A673 (cell line): ENCODE measurements around the gene CACNA1A. TPM values are rescaled to one million over a fixed set of nuclear protein-coding genes. Genes with fewer than 3 reads are reported as not detected.

ENCODE experiments used
- BruUV-seq: library from RNA; stranded (reverse); fragments of 400-500 nt; replicated peaks from 2 replicates; lab custom pipeline; 2021; lab: Mats Ljungman, UMichigan
- CTCF ChIA-PET: fragments of 300-600 bp; sonication (Branson Sonifier 250); formaldehyde crosslinking; loops from one replicate; lab custom pipeline; 2022; ENCODE audit warnings: antibody characterized with exemption; lab: Charles Lee
- POLR2A ChIA-PET: fragments of 300-600 bp; sonication (Branson Sonifier 250); formaldehyde crosslinking; loops from one replicate; lab custom pipeline; 2022; ENCODE audit warnings: antibody characterized with exemption; ENCODE audit not compliant: low non-redundant PET; lab: Charles Lee
- DNase-seq: peaks from one replicate; pipeline ENCODE4 v3.0.0-alpha.2; 2015; ENCODE audit warnings: low spot score
- H3K27ac ChIP-seq: fragments of 200-600 bp; sonication (generic); 2 replicates; pipeline ENCODE4 v1.5.1; 2016; ENCODE audit warnings: mixed run types, low read depth, mild to moderate bottlenecking, mixed read lengths, antibody characterized with exemption, low read length; ENCODE audit not compliant: poor library complexity, severe bottlenecking
- H3K27me3 ChIP-seq: fragments of 200-600 bp; sonication (generic); replicated peaks from 2 replicates; pipeline ENCODE4 v1.6.1; 2017; ENCODE audit warnings: mixed run types, low read depth, mild to moderate bottlenecking, mixed read lengths, antibody characterized with exemption, low read length; ENCODE audit not compliant: insufficient read depth, poor library complexity
- H3K36me3 ChIP-seq: fragments of 200-600 bp; sonication (generic); 2 replicates; pipeline ENCODE4 v1.6.1; 2016; ENCODE audit warnings: mixed run types, mild to moderate bottlenecking, mixed read lengths, antibody characterized with exemption, low read length; ENCODE audit not compliant: insufficient read depth, poor library complexity, severe bottlenecking
- H3K4me1 ChIP-seq: fragments of 200-600 bp; sonication (generic); 2 replicates; pipeline ENCODE4 v1.6.1; 2017; ENCODE audit warnings: mixed run types, mild to moderate bottlenecking, mixed read lengths, antibody characterized with exemption, low read length; ENCODE audit not compliant: insufficient read depth, poor library complexity, severe bottlenecking
- H3K4me3 ChIP-seq: fragments of 200-600 bp; sonication (generic); 2 replicates; pipeline ENCODE4 v1.5.1; 2016; ENCODE audit warnings: low read depth, mixed run types, mild to moderate bottlenecking, mixed read lengths, low read length; ENCODE audit not compliant: poor library complexity, severe bottlenecking
- H3K9me3 ChIP-seq: fragments of 200-600 bp; sonication (generic); 2 replicates; pipeline ENCODE4 v1.6.1; 2016; ENCODE audit warnings: mixed run types, low read depth, mild to moderate bottlenecking, mixed read lengths, antibody characterized with exemption, low read length; ENCODE audit not compliant: poor library complexity, severe bottlenecking
- EZH2 ChIP-seq: fragments of 200-600 bp; sonication (generic); IDR thresholded peaks from 2 replicates; pipeline ENCODE4 v1.6.1; 2017; ENCODE audit warnings: borderline replicate concordance, low read depth, mild to moderate bottlenecking, mixed read lengths, antibody characterized with exemption, low read length; ENCODE audit not compliant: poor library complexity, severe bottlenecking
- intact Hi-C: fragments of 100-400 bp; cut with micrococcal nuclease; formaldehyde crosslinking; loops from one replicate; pipeline ENCODE4 v1.10.0; 2022; ENCODE audit not compliant: unreplicated experiment
- total RNA-seq: library from RNA; stranded (reverse); gene quantifications from 2 replicates; pipeline ENCODE4 v1.2.3, GENCODE V29; 2021
- TF ChIP-seq, protein P1 (sequence below): fragments of 300-800, 200-600 bp; sonication (generic); conservative IDR thresholded peaks from 2 replicates; pipeline ENCODE4 v1.5.1; 2017; ENCODE audit warnings: low read depth, mild to moderate bottlenecking, antibody characterized with exemption, low read length, moderate library complexity, mixed read lengths

CACNA1A gene
- total RNA-seq, 1 experiment from 2014 or later = 3.2 TPM

DNA sequence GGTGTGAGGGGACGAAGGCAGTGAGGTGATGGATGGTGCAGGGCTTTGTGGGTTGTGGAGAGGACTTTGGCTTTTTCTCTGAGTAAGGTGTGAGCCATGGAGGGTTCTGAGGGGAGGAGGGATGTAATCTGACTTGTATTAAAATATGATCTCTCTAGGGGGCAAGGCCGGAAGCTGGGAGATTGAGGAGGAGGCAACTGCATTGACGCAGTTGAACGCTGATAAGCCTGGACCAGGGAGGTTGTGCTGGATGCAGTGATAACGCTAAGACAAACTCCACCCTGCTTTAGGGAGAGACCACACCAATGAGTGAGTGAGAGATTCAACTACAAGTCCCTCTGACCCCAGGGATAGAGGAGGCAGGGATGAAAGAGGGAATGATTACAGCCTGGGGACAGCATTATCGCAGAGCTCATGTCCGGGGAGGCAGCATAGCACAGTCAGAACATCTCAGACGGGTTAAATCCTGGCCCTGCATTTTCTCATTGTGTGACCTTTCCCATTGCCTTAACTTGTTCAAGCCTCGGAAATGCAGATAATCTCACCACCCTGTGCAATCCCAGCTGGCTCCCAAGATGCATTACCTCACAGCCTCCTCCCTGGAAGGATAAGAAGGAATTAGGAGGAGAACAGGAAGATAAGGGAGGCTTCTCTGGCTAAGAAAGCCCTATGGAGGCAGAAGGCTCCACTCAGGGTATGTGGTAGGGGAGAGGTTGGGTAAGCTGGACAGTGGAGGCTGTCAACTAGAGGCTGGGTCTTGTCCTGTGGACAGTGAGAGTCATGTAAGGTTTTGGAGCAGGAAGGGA, 124.2 kb downstream of the CACNA1A start:
- no TSS peak for BruUV-seq
- Histone ChIP-seq H3K9me3 (no peaks in the 10 kb centered on the region), H3K4me3 (no peak overlapping the region), H3K27ac (no peak overlapping the region), H3K27me3 (no peaks in the 10 kb centered on the region), H3K36me3 (no peaks in the 10 kb centered on the region), H3K4me1 (no peaks in the 10 kb centered on the region)
- POLR2A ChIA-PET = no interaction called here
- TF ChIP-seq EZH2 = no peak
- TF ChIP-seq, protein P1, sequence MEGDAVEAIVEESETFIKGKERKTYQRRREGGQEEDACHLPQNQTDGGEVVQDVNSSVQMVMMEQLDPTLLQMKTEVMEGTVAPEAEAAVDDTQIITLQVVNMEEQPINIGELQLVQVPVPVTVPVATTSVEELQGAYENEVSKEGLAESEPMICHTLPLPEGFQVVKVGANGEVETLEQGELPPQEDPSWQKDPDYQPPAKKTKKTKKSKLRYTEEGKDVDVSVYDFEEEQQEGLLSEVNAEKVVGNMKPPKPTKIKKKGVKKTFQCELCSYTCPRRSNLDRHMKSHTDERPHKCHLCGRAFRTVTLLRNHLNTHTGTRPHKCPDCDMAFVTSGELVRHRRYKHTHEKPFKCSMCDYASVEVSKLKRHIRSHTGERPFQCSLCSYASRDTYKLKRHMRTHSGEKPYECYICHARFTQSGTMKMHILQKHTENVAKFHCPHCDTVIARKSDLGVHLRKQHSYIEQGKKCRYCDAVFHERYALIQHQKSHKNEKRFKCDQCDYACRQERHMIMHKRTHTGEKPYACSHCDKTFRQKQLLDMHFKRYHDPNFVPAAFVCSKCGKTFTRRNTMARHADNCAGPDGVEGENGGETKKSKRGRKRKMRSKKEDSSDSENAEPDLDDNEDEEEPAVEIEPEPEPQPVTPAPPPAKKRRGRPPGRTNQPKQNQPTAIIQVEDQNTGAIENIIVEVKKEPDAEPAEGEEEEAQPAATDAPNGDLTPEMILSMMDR = no peak
- intact Hi-C loops = no loop called here
- CTCF ChIA-PET = no interaction called here
- DNase-seq = no peak

DNA sequence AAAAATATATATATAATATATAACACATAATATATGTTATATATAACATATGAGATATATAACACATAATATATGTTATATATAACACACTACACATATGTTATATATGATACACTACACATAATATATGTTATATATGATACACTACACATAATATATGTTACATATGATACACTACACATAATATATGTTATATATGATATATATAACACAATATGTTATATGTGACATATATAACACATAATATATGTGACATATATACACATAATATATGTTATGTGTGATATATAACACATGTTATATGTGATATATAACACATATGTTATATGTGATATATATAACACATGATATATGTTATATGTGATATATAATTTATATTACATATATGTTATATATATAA, 129.7 kb downstream of the CACNA1A start:
- no peaks in the 10 kb centered on the region for H3K9me3 ChIP-seq
- ChIA-PET POLR2A (no interaction called here), CTCF (no interaction called here)
- BruUV-seq = no TSS peak
- no peaks in the 10 kb centered on the region for H3K27me3 ChIP-seq
- H3K27ac ChIP-seq = no peak overlapping the region
- no peaks in the 10 kb centered on the region for H3K4me1 ChIP-seq
- H3K36me3 ChIP-seq = no peaks in the 10 kb centered on the region
- TF ChIP-seq EZH2 = no peak
- TF ChIP-seq, protein P1 = no peak
- no peak overlapping the region for H3K4me3 ChIP-seq
- intact Hi-C loops = no loop called here
- no peak for DNase-seq

DNA sequence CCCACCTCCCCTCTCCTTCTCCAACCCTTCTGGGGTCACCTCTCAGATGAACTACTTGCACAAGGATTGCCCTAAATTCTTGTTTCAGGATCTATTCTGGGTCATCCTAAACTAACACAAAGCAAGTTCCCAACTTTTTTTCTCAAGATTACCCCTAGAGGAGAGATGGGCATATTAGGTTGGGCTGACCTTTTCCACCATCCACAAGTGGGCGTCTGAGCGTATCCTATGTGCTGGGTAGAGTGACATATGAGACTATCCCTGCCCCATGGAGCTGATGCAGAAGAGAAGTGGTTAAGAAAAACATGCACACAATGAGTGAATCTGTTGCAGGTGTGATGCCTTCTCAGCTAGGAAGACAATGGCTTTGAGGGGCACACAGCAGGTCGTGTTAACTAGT, 132.7 kb downstream of the CACNA1A start:
- POLR2A ChIA-PET = no interaction called here
- no TSS peak for BruUV-seq
- CTCF ChIA-PET = no interaction called here
- H3K36me3 ChIP-seq = no peaks in the 10 kb centered on the region
- intact Hi-C loops = no loop called here
- H3K27ac ChIP-seq = no peak overlapping the region
- no peak for DNase-seq
- H3K27me3 ChIP-seq = no peaks in the 10 kb centered on the region
- H3K4me3 ChIP-seq = no peak overlapping the region
- H3K4me1 ChIP-seq = no peaks in the 10 kb centered on the region
- no peaks in the 10 kb centered on the region for H3K9me3 ChIP-seq
- no peak for TF ChIP-seq EZH2
- TF ChIP-seq, protein P1 = no peak
